A673 (cell line): Measurements from ENCODE around the gene EPB41L4A.

Experiments used
- CTCF ChIP-seq: fragments of 300-800, 200-600 bp; sonication (generic); conservative IDR thresholded peaks from 2 replicates; pipeline ENCODE4 v1.5.1; 2017; ENCODE audit warnings: low read depth, mild to moderate bottlenecking, antibody characterized with exemption, low read length, moderate library complexity, mixed read lengths
- EZH2 ChIP-seq: fragments of 200-600 bp; sonication (generic); IDR thresholded peaks from 2 replicates; pipeline ENCODE4 v1.6.1; 2017; ENCODE audit warnings: borderline replicate concordance, low read depth, mild to moderate bottlenecking, mixed read lengths, antibody characterized with exemption, low read length; ENCODE audit not compliant: poor library complexity, severe bottlenecking

DNA sequence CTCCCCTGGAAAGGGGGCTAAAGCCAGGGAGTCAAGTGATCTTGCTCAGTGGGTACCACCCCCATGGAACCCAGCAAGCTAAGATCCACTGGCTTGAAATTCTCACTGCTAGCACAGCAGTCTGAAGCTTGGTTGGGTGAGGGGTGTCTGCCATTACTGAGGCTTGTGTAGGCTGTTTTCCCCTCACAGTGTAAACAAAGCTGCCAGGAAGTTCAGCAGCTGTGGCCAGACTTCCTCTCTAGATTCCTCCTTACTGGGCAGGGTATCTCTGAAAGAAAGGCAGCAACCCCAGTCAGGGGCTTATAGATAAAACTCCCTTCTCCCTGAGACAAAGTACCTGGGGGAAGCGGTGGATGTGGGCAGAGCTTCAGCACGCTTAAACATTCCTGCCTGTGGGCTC lies 17.1 kb upstream of the EPB41L4A start:
- TF ChIP-seq EZH2 (no peak), CTCF (no peak)
